Measurements from ENCODE around the gene KCNH4. TPM values are rescaled to one million over a fixed set of nuclear protein-coding genes. Genes with fewer than 3 reads are reported as not detected.
A peak's percentile ranks its signal among the peaks of the same experiment; 100 is the strongest.

Gene KCNH4
- total RNA-seq, 1 donor, result not detected

DNA sequence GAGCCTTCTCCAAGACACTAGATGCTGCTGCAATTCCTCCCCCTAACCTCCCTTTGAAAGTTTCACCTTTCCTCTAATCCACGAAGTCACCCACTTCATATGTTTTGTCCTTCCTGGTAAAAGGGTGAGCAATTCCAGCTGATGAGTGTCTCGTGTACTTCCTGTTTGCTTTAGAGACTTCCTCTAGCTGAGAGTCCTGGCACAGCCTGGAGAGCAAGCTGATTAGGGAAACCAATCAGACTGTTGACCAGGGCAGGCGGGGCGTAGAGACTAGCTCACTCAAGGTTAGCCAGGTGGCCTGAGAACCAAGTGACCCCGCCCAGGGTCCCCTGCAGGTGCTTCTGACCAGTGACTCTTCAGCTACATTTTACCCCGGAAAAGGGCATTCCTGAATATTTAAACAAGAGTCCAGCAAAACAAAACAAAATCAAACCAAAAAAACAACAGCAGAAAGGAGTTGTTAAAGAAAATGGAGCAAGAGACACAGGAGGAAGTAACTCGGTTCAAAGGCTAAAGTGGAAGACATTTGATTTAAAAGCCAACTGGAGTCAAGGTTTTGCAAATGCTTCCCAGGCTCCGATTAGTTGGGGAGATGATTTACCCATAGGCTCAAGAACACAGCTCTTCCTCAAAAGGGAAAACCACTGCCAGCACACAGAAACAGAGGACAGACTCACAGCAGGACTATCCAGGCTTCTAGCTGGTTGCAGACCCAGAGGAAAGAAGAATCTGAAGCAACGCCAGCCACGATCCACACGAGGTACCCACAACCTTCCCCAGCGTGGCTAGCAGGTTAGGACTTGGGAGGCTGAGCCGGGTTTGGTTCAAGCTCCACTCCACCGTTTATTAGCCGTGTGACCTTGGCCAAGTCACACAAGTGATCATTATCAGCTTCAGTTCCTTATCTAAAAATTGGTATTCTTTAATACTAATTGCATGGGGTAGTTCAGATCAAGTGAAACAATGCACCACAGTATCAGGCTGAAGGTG, 45.0 kb downstream of the KCNH4 start:
- TF ChIP-seq, protein P1, sequence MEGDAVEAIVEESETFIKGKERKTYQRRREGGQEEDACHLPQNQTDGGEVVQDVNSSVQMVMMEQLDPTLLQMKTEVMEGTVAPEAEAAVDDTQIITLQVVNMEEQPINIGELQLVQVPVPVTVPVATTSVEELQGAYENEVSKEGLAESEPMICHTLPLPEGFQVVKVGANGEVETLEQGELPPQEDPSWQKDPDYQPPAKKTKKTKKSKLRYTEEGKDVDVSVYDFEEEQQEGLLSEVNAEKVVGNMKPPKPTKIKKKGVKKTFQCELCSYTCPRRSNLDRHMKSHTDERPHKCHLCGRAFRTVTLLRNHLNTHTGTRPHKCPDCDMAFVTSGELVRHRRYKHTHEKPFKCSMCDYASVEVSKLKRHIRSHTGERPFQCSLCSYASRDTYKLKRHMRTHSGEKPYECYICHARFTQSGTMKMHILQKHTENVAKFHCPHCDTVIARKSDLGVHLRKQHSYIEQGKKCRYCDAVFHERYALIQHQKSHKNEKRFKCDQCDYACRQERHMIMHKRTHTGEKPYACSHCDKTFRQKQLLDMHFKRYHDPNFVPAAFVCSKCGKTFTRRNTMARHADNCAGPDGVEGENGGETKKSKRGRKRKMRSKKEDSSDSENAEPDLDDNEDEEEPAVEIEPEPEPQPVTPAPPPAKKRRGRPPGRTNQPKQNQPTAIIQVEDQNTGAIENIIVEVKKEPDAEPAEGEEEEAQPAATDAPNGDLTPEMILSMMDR (IDR thresholded peaks at IDR 0.05; ENCODE audit: insufficient read depth, low read depth, low read length), result no peak
- H3K4me3 ChIP-seq (ENCODE audit: low read depth, low read length), result no peak overlapping the region
- DNase-seq (ENCODE audit: low read depth), result peak; percentile 91

DNA sequence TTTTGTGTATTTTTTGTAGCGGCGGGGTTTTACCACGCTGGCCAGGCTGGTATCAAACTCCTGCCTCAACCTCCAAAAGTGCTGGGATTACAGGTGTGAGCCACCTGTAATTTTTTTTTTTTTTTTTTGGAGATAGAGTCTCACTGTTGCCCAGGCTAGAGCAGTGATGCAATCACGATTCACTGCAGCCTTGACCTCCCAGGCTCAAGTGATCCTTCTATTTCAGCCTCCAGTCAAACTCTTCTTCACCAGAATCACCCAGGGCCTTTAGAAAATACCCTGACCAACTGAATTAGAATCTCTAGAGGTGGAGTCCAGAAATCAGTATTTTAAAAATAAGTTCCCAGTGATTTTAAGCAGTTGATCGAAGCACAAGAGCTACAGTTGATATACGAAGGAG, 45.8 kb downstream of the KCNH4 start:
- DNase-seq (ENCODE audit: low read depth), result no peak
- TF ChIP-seq, protein P1 (IDR thresholded peaks at IDR 0.05; ENCODE audit: insufficient read depth, low read depth, low read length), result no peak
- no peak overlapping the region for H3K4me3 ChIP-seq (ENCODE audit: low read depth, low read length)

DNA sequence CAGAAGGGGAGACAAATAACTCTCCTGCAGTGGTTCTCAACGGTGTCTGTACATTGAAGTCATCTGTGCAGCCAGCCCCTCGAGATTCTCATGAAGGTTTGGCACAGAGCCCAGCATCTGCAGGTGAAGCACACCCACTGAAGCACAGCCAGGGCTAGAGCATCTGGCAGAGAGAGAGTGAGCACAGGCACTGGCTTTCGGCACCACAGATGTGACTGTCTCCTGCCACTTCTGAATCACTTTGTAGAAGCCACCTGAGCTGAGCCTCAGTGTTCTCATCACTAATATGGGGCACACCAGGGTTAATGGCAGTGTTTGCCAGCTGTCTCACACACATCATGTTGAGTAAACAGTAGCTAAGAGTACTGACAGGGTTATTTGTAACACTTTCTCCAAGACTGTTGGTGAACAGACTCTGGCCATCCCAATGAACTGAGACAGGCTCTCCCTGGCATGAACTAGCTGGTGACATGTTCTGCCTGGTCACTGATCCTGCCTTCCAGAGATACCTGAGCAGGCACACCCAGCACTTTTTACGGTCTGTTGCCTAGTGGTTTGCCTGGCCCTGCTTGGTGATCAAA, 47.4 kb downstream of the KCNH4 start:
- TF ChIP-seq, protein P1 (IDR thresholded peaks at IDR 0.05; ENCODE audit: insufficient read depth, low read depth, low read length), result no peak
- no peak for DNase-seq (ENCODE audit: low read depth)
- H3K4me3 ChIP-seq (ENCODE audit: low read depth, low read length), result no peak overlapping the region

DNA sequence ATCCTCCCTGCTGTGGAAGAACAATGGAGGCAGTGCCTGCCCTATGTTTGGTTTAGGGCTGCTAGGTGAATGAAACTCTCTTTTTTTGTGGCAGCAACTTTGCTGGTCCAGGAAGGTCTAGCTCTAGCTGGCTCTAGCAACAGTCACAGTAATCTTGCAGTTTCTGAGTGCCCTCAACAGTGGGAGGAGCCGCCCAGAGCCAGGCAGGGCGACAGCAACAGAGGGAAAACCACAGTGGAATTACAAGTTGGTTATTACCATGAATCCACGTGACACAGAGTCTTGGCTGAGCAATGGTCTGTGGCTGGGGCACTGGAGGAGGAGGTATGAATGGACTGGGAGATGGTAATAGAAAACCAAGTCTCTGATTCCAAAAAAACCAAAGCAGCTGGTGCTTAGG, 48.0 kb downstream of the KCNH4 start:
- peak; percentile 80 for DNase-seq (ENCODE audit: low read depth)
- no peak overlapping the region for H3K4me3 ChIP-seq (ENCODE audit: low read depth, low read length)

DNA sequence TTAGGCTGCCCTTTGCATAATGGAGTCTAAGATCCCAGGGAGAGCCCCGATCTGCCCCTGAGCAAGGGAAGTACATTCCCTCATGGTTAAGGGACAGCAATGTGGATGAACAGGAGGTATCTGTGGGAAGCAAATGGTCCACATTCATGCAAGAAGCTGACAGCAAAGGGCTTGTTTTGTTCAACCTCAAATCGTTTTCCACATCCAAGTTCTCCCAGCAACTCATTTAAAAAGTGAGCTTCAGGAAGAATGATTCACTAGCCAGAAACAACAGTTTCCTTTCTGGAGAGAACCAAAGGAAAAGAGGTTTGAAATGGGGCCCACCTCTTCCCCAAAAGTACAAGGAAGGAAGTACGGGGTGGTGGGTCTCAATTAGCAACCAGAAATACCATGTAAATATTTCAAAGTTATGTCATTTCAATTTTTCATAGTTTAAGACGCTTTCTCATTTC, 48.9 kb downstream of the KCNH4 start:
- TF ChIP-seq, protein P1 (IDR thresholded peaks at IDR 0.05; ENCODE audit: insufficient read depth, low read depth, low read length), result no peak
- H3K4me3 ChIP-seq (ENCODE audit: low read depth, low read length), result no peak overlapping the region
- no peak for DNase-seq (ENCODE audit: low read depth)

More for the DNA sequence above, 48.0 kb downstream of the KCNH4 start:
- TF ChIP-seq, protein P1 (IDR thresholded peaks at IDR 0.05; ENCODE audit: insufficient read depth, low read depth, low read length), result no peak

DNA sequence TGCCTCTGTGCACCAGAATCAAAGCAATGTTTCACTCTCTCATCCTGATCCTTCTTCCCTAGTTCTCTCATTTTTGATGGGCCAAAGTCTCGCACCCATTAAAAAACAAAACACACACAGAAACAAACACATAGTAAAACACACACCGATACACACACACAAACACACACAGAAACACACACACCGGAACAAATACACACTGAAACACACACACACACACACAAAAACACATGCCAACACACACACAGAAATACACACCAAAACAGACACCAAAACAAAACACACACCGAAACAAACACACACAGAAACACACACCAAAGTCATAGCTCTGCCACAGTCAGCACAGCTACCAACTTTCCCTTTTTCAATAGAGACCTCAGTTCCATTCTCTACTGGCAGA, 49.7 kb downstream of the KCNH4 start:
- TF ChIP-seq, protein P1 (IDR thresholded peaks at IDR 0.05; ENCODE audit: insufficient read depth, low read depth, low read length), result no peak

More for the DNA sequence above, 49.7 kb downstream of the KCNH4 start:
- H3K4me3 ChIP-seq (ENCODE audit: low read depth, low read length), result no peak overlapping the region
- DNase-seq (ENCODE audit: low read depth), result no peak

Measured in fibroblast of villous mesenchyme (primary cell).